ENCODE measurements around the gene TTLL11. TPM values are rescaled to one million over a fixed set of nuclear protein-coding genes. Genes with fewer than 3 reads are reported as not detected.

Gene TTLL11
- polyA plus RNA-seq, 1 donor (not counting 4 experiments of a cell fraction or from before 2014, with no cell fraction given): 8.0 TPM

GRCh38 chr9:121790841-121791240 is 302.3 kb downstream of the TTLL11 start:
- no peaks in the 10 kb centered on the region for H3K27me3 ChIP-seq (ENCODE audit: control insufficient read depth, extremely low read depth, insufficient read depth, low read length)
- peaks cover 0 to under 1% of the 10 kb centered on the region in 2 experiments for H3K36me3 ChIP-seq (ENCODE audit: control insufficient read depth in 2 of 2, extremely low read depth in 1 of 2, insufficient read depth in 2 of 2, low read length in 2 of 2)
- dilution Hi-C loops (cut with MboI; ENCODE audit: extremely low pct_ligation_motif_present, low sequenced_read_pairs): no loop called here
- DNase-seq (ENCODE audit: low read depth, low spot score): no peak
- no peaks in the 10 kb centered on the region for H4K20me1 ChIP-seq (ENCODE audit: control insufficient read depth, extremely low read depth, insufficient read depth, low read length)
- FAIRE-seq: no peak
- no peaks in the 10 kb centered on the region for H3K9me3 ChIP-seq (ENCODE audit: control insufficient read depth, low read depth, low read length)
- no peak overlapping the region for H2AFZ ChIP-seq (ENCODE audit: control insufficient read depth, low read length)
- H3K27ac ChIP-seq (ENCODE audit: control insufficient read depth, insufficient read depth, low read length): no peak overlapping the region
- H3K4me3 ChIP-seq (ENCODE audit: control insufficient read depth in 2 of 3, extremely low read depth in 1 of 3, insufficient read depth in 2 of 3, low read depth in 1 of 3, low read length in 3 of 3): no peak overlapping the region
- TF ChIP-seq EZH2 (IDR thresholded peaks at IDR 0.05; ENCODE audit: low read length) (no peak), CTCF (optimal IDR thresholded peaks at IDR 0.05 in 1 of 3, IDR thresholded peaks at IDR 0.05 in 1 of 3, conservative IDR thresholded peaks at IDR 0.05 in 1 of 3; ENCODE audit: extremely low read depth in 1 of 3, insufficient read depth in 2 of 3, low read length in 3 of 3) (no peak)
- H3K4me1 ChIP-seq (ENCODE audit: control insufficient read depth, extremely low read depth, insufficient read depth, low read length): no peaks in the 10 kb centered on the region
- H3K9ac ChIP-seq (ENCODE audit: control insufficient read depth, extremely low read depth, insufficient read depth, low read length): no peak overlapping the region
- no peaks in the 10 kb centered on the region for H3K9me1 ChIP-seq (ENCODE audit: control insufficient read depth, extremely low read depth, insufficient read depth, low read length)
- H3K4me2 ChIP-seq (ENCODE audit: control insufficient read depth, extremely low read depth, insufficient read depth, low read depth, low read length): no peak overlapping the region
- no peaks in the 10 kb centered on the region for H3K79me2 ChIP-seq (ENCODE audit: control insufficient read depth, insufficient read depth, low read length)

GRCh38 chr9:121788686-121789366 is 304.3 kb downstream of the TTLL11 start:
- FAIRE-seq (no peak), DNase-seq (ENCODE audit: low read depth, low spot score) (no peak)

More at GRCh38 chr9:121788686-121789366, 304.3 kb downstream of the TTLL11 start:
- H3K9me3 ChIP-seq (ENCODE audit: control insufficient read depth, low read depth, low read length): no peaks in the 10 kb centered on the region
- no peaks in the 10 kb centered on the region for H3K79me2 ChIP-seq (ENCODE audit: control insufficient read depth, insufficient read depth, low read length)
- H2AFZ ChIP-seq (ENCODE audit: control insufficient read depth, low read length): no peak overlapping the region
- H3K4me2 ChIP-seq (ENCODE audit: control insufficient read depth, extremely low read depth, insufficient read depth, low read depth, low read length): no peak overlapping the region
- H3K27ac ChIP-seq (ENCODE audit: control insufficient read depth, insufficient read depth, low read length): no peak overlapping the region
- H3K9ac ChIP-seq (ENCODE audit: control insufficient read depth, extremely low read depth, insufficient read depth, low read length): no peak overlapping the region
- no peak overlapping the region for H3K4me3 ChIP-seq (ENCODE audit: control insufficient read depth in 2 of 3, extremely low read depth in 1 of 3, insufficient read depth in 2 of 3, low read depth in 1 of 3, low read length in 3 of 3)
- TF ChIP-seq EZH2 (IDR thresholded peaks at IDR 0.05; ENCODE audit: low read length) (no peak), CTCF (optimal IDR thresholded peaks at IDR 0.05 in 1 of 3, IDR thresholded peaks at IDR 0.05 in 1 of 3, conservative IDR thresholded peaks at IDR 0.05 in 1 of 3; ENCODE audit: extremely low read depth in 1 of 3, insufficient read depth in 2 of 3, low read length in 3 of 3) (no peak)
- dilution Hi-C loops (cut with MboI; ENCODE audit: extremely low pct_ligation_motif_present, low sequenced_read_pairs): no loop called here
- H4K20me1 ChIP-seq (ENCODE audit: control insufficient read depth, extremely low read depth, insufficient read depth, low read length): no peaks in the 10 kb centered on the region
- no peaks in the 10 kb centered on the region for H3K27me3 ChIP-seq (ENCODE audit: control insufficient read depth, extremely low read depth, insufficient read depth, low read length)
- H3K36me3 ChIP-seq (ENCODE audit: control insufficient read depth in 2 of 2, extremely low read depth in 1 of 2, insufficient read depth in 2 of 2, low read length in 2 of 2): peaks cover 2 to 12% of the 10 kb centered on the region in 2 experiments
- no peaks in the 10 kb centered on the region for H3K9me1 ChIP-seq (ENCODE audit: control insufficient read depth, extremely low read depth, insufficient read depth, low read length)
- no peaks in the 10 kb centered on the region for H3K4me1 ChIP-seq (ENCODE audit: control insufficient read depth, extremely low read depth, insufficient read depth, low read length)

Measured in keratinocyte (primary cell).